A549 treated with CORT108297 at 1 μM for 4 hours (cell line): ENCODE results near the gene OXNAD1. TPM values are rescaled to one million over a fixed set of nuclear protein-coding genes. Genes with fewer than 3 reads are reported as not detected.

Source experiments
- total RNA-seq: library from RNA; stranded (reverse); fragments of 200-300 nt; extraction: Qiagen RNA extraction; gene quantifications from 5 replicates; pipeline ENCODE4 v1.2.3, GENCODE V29; 2022

The OXNAD1 gene
- total RNA-seq, result 7.5 to 8.8 TPM (median 8.5 TPM) in 5 replicates

GRCh38 chr3:16264708-16265454 is at the start of gene OXNAD1, which contains the start of gene DPH3:
Gene OXNAD1 (plus strand): TSS chr3:16265212. CDS start chr3:16270953, 5,741 bp downstream.
Gene DPH3 (minus strand): TSS chr3:16264943. CDS start chr3:16264876, 67 bp downstream.

Other genes with a start within 250 kb of the OXNAD1 start
- 0.05 to 0.18 TPM (median 0.15 TPM) in 5 replicates for gene GALNT15, start 90.5 kb upstream of the OXNAD1 start, total RNA-seq
- 23.0 to 29.2 TPM (median 25.5 TPM) in 5 replicates for gene DPH3, start 269 bp upstream of the OXNAD1 start, total RNA-seq
- 3.4 to 4.0 TPM (median 3.5 TPM) in 5 replicates for gene RFTN1, start 248.5 kb downstream of the OXNAD1 start, total RNA-seq